ENCODE measurements around the gene TTC29. TPM values are rescaled to one million over a fixed set of nuclear protein-coding genes. Genes with fewer than 3 reads are reported as not detected.

Gene TTC29
- total and polyA plus RNA-seq, 9 of the 15 experiments (the other 6 are each of a cell fraction or from before 2014, with no cell fraction given), result 0.04 TPM; not detected in 8

DNA sequence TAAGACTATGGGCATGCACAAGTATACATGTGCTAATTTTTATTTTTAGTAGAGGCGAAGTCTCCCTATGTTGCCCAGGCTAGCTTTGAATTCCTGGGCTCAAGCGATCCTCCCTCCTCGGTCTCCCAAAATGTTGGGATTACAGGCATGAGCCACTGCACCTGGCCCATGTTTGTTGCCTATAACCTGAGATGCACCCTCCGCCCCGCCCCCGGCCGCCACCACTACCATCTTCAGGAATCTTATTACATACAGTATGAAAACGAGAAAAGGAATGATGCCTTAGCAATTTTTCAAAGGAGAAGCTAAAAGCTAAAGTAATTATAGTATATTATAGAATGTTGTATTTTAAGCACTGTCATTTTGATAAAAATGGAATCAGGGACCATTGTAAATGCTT, 245.8 kb downstream of the TTC29 start:
- FAIRE-seq (no peak), ATAC-seq (no peak), DNase-seq (ENCODE audit: extremely low read depth in 1 of 4, low spot score in 3 of 4) (no peak)
- no peak for TF ChIP-seq ZNF41 (CRISPR knock-in tag; conservative IDR thresholded peaks at IDR 0.05)
- no peak for TF ChIP-seq ZNF561 (CRISPR knock-in tag; conservative IDR thresholded peaks at IDR 0.05)
- TF ChIP-seq TAL1 (IDR thresholded peaks at IDR 0.05), result no peak
- TF ChIP-seq BCL6 (CRISPR knock-in tag; IDR thresholded peaks at IDR 0.05), result no peak
- TF ChIP-seq, protein P1, sequence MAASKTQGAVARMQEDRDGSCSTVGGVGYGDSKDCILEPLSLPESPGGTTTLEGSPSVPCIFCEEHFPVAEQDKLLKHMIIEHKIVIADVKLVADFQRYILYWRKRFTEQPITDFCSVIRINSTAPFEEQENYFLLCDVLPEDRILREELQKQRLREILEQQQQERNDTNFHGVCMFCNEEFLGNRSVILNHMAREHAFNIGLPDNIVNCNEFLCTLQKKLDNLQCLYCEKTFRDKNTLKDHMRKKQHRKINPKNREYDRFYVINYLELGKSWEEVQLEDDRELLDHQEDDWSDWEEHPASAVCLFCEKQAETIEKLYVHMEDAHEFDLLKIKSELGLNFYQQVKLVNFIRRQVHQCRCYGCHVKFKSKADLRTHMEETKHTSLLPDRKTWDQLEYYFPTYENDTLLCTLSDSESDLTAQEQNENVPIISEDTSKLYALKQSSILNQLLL (CRISPR knock-in tag; IDR thresholded peaks at IDR 0.05; ENCODE audit: borderline replicate concordance), result no peak
- no peak for TF ChIP-seq NFE2L1 (tag; IDR thresholded peaks at IDR 0.05; ENCODE audit: borderline replicate concordance, low read depth)
- TF ChIP-seq SP1 (CRISPR knock-in tag; IDR thresholded peaks at IDR 0.05), result no peak
- TF ChIP-seq, protein P2, sequence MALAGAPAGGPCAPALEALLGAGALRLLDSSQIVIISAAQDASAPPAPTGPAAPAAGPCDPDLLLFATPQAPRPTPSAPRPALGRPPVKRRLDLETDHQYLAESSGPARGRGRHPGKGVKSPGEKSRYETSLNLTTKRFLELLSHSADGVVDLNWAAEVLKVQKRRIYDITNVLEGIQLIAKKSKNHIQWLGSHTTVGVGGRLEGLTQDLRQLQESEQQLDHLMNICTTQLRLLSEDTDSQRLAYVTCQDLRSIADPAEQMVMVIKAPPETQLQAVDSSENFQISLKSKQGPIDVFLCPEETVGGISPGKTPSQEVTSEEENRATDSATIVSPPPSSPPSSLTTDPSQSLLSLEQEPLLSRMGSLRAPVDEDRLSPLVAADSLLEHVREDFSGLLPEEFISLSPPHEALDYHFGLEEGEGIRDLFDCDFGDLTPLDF (CRISPR knock-in tag; IDR thresholded peaks at IDR 0.05), result no peak
- TF ChIP-seq PTRF (tag; IDR thresholded peaks at IDR 0.05), result no peak
- no peak for TF ChIP-seq SRF (CRISPR knock-in tag; IDR thresholded peaks at IDR 0.05)
- no peak overlapping the region for H3K27ac ChIP-seq (ENCODE audit: extremely low read depth, low read depth, low read length)
- no TSS peak for BruUV-seq (replicated peaks)
- ChIA-PET POLR2A (no interaction called here), CTCF (ENCODE audit: low intra/inter-chr PET ratio) (no interaction called here)
- no peaks in the 10 kb centered on the region; a peak in 1 of 5 replicates for H3K27me3 ChIP-seq (ENCODE audit: control insufficient read depth in 2 of 2, insufficient read depth in 2 of 2, low read length in 2 of 2)
- no peaks in the 10 kb centered on the region for H3K79me2 ChIP-seq (ENCODE audit: control insufficient read depth, insufficient read depth, low read length)
- no peaks in the 10 kb centered on the region for H3K4me1 ChIP-seq (replicated peaks in 1 of 2; ENCODE audit: control insufficient read depth in 2 of 2, insufficient read depth in 2 of 2, low read length in 2 of 2)
- H3K9ac ChIP-seq (ENCODE audit: insufficient read depth in 1 of 2, low read depth in 2 of 2, low read length in 2 of 2), result no peak overlapping the region
- no peaks in the 10 kb centered on the region for H3K9me1 ChIP-seq (ENCODE audit: control insufficient read depth, insufficient read depth, low read length)
- no peak overlapping the region for H2AFZ ChIP-seq (ENCODE audit: low read depth, low read length)
- H3K36me3 ChIP-seq (ENCODE audit: control insufficient read depth, insufficient read depth, low read length), result no peaks in the 10 kb centered on the region
- WGBS (ENCODE audit: insufficient coverage, low coverage, missing lambda C conversion rate), result 3% methylated on average over 3 of the region's 8 CpGs
- H3K4me3 ChIP-seq, result no peak overlapping the region
- intact Hi-C loops (cut with micrococcal nuclease) (no loop called here), in situ Hi-C loops (cut with MboI) (no loop called here)
- H3K4me2 ChIP-seq (ENCODE audit: insufficient read depth, low read length), result no peak overlapping the region
- H3K9me3 ChIP-seq (replicated peaks; ENCODE audit: control insufficient read depth, insufficient read depth, low read depth, low read length), result no peaks in the 10 kb centered on the region
- H4K20me1 ChIP-seq (replicated peaks; ENCODE audit: control insufficient read depth, insufficient read depth, low read length), result no peaks in the 10 kb centered on the region
